DND-41 (cell line): ENCODE measurements around the gene HTRA1.

Experiments
- ATAC-seq: fragments of 200-7000 bp; cut with Tn5 transposase; 3 replicates; pipeline ENCODE4 v1.9.1; 2021; ENCODE audit warnings: low read depth; ENCODE audit not compliant: insufficient read depth
- DNase-seq: peaks from one replicate; pipeline ENCODE4 v3.0.0-alpha.2; 2020
- H2AFZ ChIP-seq: 2 replicates; pipeline ENCODE4 v1.6.0; 2012; ENCODE audit warnings: low read depth, low read length
- H3K27ac ChIP-seq: 2 replicates; pipeline ENCODE4 v1.5.1; 2012; ENCODE audit warnings: low read length, inconsistent platforms
- H3K27me3 ChIP-seq: fragments of 200-600 bp; sonication (generic); 2 replicates; pipeline ENCODE4 v1.6.0; 2012; ENCODE audit warnings: low read length, mild to moderate bottlenecking, inconsistent platforms; ENCODE audit not compliant: insufficient read depth, poor library complexity
- H3K36me3 ChIP-seq: 2 replicates; pipeline ENCODE4 v1.5.1; 2012; ENCODE audit warnings: low read length, inconsistent platforms; ENCODE audit not compliant: insufficient read depth
- H3K4me1 ChIP-seq: 2 replicates; pipeline ENCODE4 v1.5.1; 2012; ENCODE audit warnings: mild to moderate bottlenecking, low read length; ENCODE audit not compliant: insufficient read depth
- H3K4me2 ChIP-seq: 2 replicates; pipeline ENCODE4 v1.6.0; 2012; ENCODE audit warnings: mild to moderate bottlenecking, moderate library complexity, low read length, inconsistent platforms; ENCODE audit not compliant: insufficient read depth
- H3K4me3 ChIP-seq, 2 experiments: fragments of 200-600 bp in 1 of 2; shearing (Covaris generic) in 1 of 2; 2 replicates each; pipeline ENCODE4 v1.5.1; 2012 to 2016; ENCODE audit warnings: inconsistent platforms in 2 of 2, low read length in 2 of 2, mild to moderate bottlenecking in 2 of 2, low read depth in 1 of 2, moderate library complexity in 1 of 2
- H3K79me2 ChIP-seq: 2 replicates; pipeline ENCODE4 v1.6.0; 2012; ENCODE audit warnings: low read length, inconsistent platforms; ENCODE audit not compliant: insufficient read depth
- H3K9ac ChIP-seq: 2 replicates; pipeline ENCODE4 v1.6.0; 2012; ENCODE audit warnings: low read depth, mild to moderate bottlenecking, inconsistent platforms, low read length, moderate library complexity
- H3K9me3 ChIP-seq: 2 replicates; pipeline ENCODE4 v1.5.1; 2012; ENCODE audit warnings: low read length, moderate library complexity, mild to moderate bottlenecking, inconsistent platforms; ENCODE audit not compliant: insufficient read depth, severe bottlenecking
- H4K20me1 ChIP-seq: 2 replicates; pipeline ENCODE4 v1.6.0; 2012; ENCODE audit warnings: low read length; ENCODE audit not compliant: insufficient read depth
- CTCF ChIP-seq: IDR thresholded peaks from 2 replicates; pipeline ENCODE4 v1.5.1; 2012; ENCODE audit warnings: borderline replicate concordance, low read length, moderate library complexity, mild to moderate bottlenecking; ENCODE audit not compliant: poor library complexity, severe bottlenecking; ENCODE audit errors: extremely low read depth
- EZH2 ChIP-seq: IDR thresholded peaks from 3 replicates; pipeline ENCODE4 v1.6.1; 2012; ENCODE audit warnings: borderline replicate concordance, low read depth, mild to moderate bottlenecking, moderate library complexity, low read length, inconsistent platforms; ENCODE audit not compliant: severe bottlenecking

Gene HTRA1

DNA sequence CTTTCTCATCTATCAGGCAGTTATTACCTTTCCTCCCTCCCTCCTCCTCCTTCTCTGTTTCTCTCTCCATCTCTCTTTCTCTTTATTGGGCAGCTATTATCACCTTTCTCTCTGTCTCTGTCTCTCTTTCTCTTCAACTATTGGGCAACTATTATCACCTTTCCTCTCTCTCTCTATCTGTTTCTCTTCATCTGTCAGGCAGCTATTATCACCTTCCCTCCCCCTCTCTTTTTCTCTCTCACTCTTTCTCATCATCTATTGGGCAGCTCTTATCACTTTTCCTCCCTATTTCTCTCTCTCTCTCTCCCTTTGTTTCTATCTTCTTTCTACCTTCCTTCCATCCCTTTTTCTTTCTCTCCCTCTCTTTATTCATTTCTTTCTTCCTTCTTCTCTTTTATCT is 100.4 kb downstream of the HTRA1 start:
- H3K36me3 ChIP-seq, result no peaks in the 10 kb centered on the region
- no peaks in the 10 kb centered on the region for H3K9me3 ChIP-seq
- H3K79me2 ChIP-seq, result no peaks in the 10 kb centered on the region
- no peak overlapping the region for H3K9ac ChIP-seq
- TF ChIP-seq CTCF (no peak), EZH2 (no peak)
- H3K4me3 ChIP-seq, result no peak overlapping the region
- peaks cover 18% of the 10 kb centered on the region for H3K4me1 ChIP-seq
- no peak for ATAC-seq
- no peak overlapping the region for H2AFZ ChIP-seq
- peaks cover 10% of the 10 kb centered on the region for H3K27me3 ChIP-seq
- H4K20me1 ChIP-seq, result no peaks in the 10 kb centered on the region
- no peak for DNase-seq
- H3K4me2 ChIP-seq, result no peak overlapping the region
- no peak overlapping the region for H3K27ac ChIP-seq
